Skin of body (tissue), 3 donors: ENCODE results near the gene C4A. TPM values are rescaled to one million over a fixed set of nuclear protein-coding genes. Genes with fewer than 3 reads are reported as not detected.
"Not testable (repeated sequence)": the region's sequence is repeated elsewhere in the genome, so short reads cannot be mapped to it uniquely, and the experiment has no call there.

Experiments used
- DNase-seq: peaks from one replicate; lab custom pipeline; 2025; lab: John Stamatoyannopoulos, UW
- small RNA-seq: library from RNA; depleted of rRNA; stranded (forward); fragments of <200 nt; gene quantifications from one replicate; pipeline ENCODE3, GENCODE V24; 2014; ENCODE audit warnings: low replicate concordance
- total RNA-seq: library from RNA; depleted of rRNA; stranded (reverse); fragments of >200 nt; gene quantifications from one replicate; pipeline ENCODE4 v1.2.3, GENCODE V29; 2014

C4A gene
- total RNA-seq, 1 donor from 2014 or later, result 5.8 TPM

DNA sequence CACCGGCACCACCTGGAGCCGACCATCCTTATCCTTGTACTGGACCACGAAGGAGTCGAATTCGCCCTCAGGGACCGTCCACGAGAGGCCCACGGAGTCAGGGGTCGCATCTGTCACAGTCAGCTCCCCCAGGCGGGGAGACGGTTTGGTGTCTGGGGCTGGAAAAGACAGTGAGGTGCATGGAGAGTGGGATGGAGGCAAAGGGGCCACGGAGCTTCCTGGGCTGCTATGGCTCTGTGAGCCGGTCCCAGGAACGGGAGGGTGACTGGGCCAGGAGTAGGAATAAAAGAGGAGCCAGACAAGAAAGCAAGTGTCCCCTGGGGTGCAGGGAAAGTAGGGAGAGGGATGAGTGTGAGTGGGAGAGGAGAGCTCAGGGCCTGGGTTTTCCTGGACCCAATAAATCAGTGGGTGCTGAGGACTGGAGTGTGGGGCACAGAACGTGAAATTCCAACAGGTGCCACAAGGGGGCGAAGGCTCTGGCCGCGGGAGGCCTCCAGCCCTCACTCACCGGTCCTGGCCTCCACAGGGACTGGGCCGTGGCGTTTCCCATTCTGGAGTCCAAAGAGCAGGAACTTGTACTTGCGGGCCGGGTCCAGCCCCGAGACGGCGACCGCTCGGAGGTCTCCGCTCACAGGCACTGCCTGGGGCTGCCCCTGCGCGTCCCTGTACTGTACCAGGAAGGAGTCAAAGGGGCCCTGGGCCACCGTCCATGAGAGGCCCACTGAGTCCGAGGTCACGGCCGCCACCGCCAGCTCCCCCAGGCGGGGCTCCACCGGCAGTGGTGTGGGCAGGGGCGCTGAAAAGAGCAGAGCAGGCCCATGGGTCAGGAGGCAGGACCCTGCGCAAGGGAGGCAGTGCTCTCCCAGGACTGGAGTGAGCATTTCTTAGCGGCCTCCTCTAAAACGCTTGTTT, 66.3 kb downstream of the C4A start:
- DNase-seq, result no peak

DNA sequence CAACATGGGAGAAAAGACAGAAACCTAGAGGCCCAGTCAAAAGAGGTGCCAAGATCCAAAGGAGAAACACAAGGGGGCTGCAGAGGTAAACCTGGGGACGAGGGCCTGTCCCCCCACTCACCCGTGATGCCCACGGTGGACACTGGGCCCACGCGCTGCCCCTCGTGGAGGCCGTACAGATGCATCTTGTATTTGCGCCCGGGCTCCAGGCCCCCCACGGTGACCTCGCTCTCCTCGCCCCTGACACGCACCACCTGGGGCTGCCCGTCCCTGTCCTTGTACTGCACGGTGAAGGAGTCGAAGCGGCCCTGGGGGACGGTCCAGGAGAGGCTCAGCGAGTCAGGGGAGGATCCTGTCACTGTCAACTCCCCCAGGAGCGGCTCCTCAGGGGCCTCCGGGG, 67.3 kb downstream of the C4A start:
- not testable (repeated sequence) for DNase-seq

DNA sequence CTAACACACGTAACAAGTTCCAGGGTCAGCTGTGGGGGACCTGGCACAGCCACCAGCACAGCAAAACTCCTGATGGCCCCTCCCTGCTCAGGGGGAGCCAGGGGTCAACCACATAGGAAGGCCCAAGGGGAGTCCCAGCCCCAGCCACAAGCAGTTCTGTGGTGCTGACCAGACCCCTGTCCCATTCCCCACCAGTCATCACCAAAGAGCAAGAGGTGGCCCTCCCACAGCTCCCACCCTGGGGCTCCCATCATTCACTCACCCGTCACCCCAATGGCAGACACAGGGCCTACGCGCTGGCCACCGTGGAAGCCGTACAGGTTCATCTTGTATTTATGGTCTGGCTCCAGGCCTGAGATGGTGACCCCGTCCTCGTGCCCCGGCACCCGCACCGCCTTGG, 67.9 kb downstream of the C4A start:
- not testable (repeated sequence) for DNase-seq

DNA sequence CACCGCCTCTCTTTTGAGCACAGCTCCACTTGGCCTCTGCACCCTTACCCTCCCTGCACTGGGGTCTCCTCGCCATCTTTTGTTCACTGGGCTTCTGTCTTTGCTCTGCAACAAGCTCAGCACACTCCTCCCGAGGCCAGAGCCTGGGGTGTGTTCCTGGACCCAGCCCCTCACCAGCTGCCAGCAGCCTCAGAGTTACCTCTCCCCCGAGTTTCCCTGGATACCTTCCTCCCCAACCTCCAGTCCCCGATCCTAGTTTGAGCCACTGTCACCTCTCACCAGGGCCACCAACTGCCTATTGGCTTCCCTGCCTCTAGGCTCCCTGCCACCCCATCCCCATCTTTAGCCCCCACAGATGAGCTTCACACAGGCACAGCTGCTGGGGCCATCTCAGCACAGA, 68.7 kb downstream of the C4A start:
- no peak for DNase-seq

Small RNA genes lying within 50 kb of the gene (small RNA-seq; reads per million reads assigned to genes)
- not detected for gene AL645922.1

Other genes with a start within 250 kb of the C4A start
- 185 TPM for gene CLIC1, start 245.5 kb upstream of the C4A start, total RNA-seq
- gene MSH5, start 242.1 kb upstream of the C4A start, total RNA-seq, result 9.1 TPM
- 3.9 TPM for gene SAPCD1, start 219.4 kb upstream of the C4A start, total RNA-seq
- 0.99 TPM for gene VWA7, start 204.7 kb upstream of the C4A start, total RNA-seq
- gene VARS1, start 186.3 kb upstream of the C4A start, total RNA-seq, result 29.1 TPM
- gene LSM2, start 175.1 kb upstream of the C4A start, total RNA-seq, result 21.0 TPM
- gene HSPA1L, start 166.8 kb upstream of the C4A start, total RNA-seq, result 1.8 TPM
- 213 TPM for gene HSPA1A, start 166.5 kb upstream of the C4A start, total RNA-seq
- 286 TPM for gene HSPA1B, start 154.3 kb upstream of the C4A start, total RNA-seq
- 19.0 TPM for gene NEU1, start 119.2 kb upstream of the C4A start, total RNA-seq
- 0.10 TPM for gene SLC44A4, start 103.1 kb upstream of the C4A start, total RNA-seq
- 25.6 TPM for gene EHMT2, start 84.4 kb upstream of the C4A start, total RNA-seq
- gene ZBTB12, start 80.0 kb upstream of the C4A start, total RNA-seq, result 3.9 TPM
- 4.9 TPM for gene C2, start 54.3 kb upstream of the C4A start, total RNA-seq
- gene CFB, start 36.0 kb upstream of the C4A start, total RNA-seq, result 2.2 TPM
- gene NELFE, start 23.1 kb upstream of the C4A start, total RNA-seq, result 46.1 TPM
- 23.3 TPM for gene SKIC2, start 22.9 kb upstream of the C4A start, total RNA-seq
- 5.8 TPM for gene DXO, start 9.9 kb upstream of the C4A start, total RNA-seq
- gene C4B, start 32.7 kb downstream of the C4A start, total RNA-seq, result 4.2 TPM
- not detected for gene CYP21A2, start 56.4 kb downstream of the C4A start, total RNA-seq
- 64.4 TPM for gene TNXB, start 127.3 kb downstream of the C4A start, total RNA-seq
- gene ATF6B, start 146.2 kb downstream of the C4A start, total RNA-seq, result 23.1 TPM
- 5.0 TPM for gene FKBPL, start 148.2 kb downstream of the C4A start, total RNA-seq
- gene PRRT1, start 169.9 kb downstream of the C4A start, total RNA-seq, result 0.20 TPM
- gene PPT2, start 172.1 kb downstream of the C4A start, total RNA-seq, result 124 TPM
- gene EGFL8, start 182.5 kb downstream of the C4A start, total RNA-seq, result 17.2 TPM
- 13.6 TPM for gene AGPAT1, start 194.0 kb downstream of the C4A start, total RNA-seq
- gene RNF5, start 196.3 kb downstream of the C4A start, total RNA-seq, result 28.5 TPM
- gene AGER, start 202.2 kb downstream of the C4A start, total RNA-seq, result 2.7 TPM
- gene PBX2, start 208.1 kb downstream of the C4A start, total RNA-seq, result 51.6 TPM
- 4.1 TPM for gene GPSM3, start 210.6 kb downstream of the C4A start, total RNA-seq
- gene NOTCH4, start 242.0 kb downstream of the C4A start, total RNA-seq, result 8.1 TPM